HEK293 (cell line): ENCODE measurements around the gene SNX10.

ENCODE experiments used
- CTCF ChIA-PET: fragments of 350-600 bp; formaldehyde crosslinking; extraction: SDS; loops from one replicate; lab custom pipeline; 2021; ENCODE audit warnings: antibody characterized with exemption; lab: Yijun Ruan, JAX
- POLR2A ChIA-PET: fragments of 300-600 bp; formaldehyde crosslinking; extraction: SDS; loops from one replicate; lab custom pipeline; 2020; ENCODE audit warnings: antibody characterized with exemption, inconsistent platforms; lab: Yijun Ruan, JAX
- H3K27ac ChIP-seq: fragments of 200-500 bp; sonication (Bioruptor generic); 2 replicates; pipeline ENCODE4 v1.5.1; 2014; ENCODE audit warnings: low read depth, low read length, control low read depth, inconsistent platforms; ENCODE audit errors: extremely low read depth
- H3K36me3 ChIP-seq, 2 experiments: fragments of 200-500 bp in 1 of 2; sonication (Bioruptor generic) in 1 of 2; 1 replicate in 1 of 2; 2 replicates in 1 of 2; pipeline ENCODE4 v1.5.1; 2014 to 2017; ENCODE audit warnings: inconsistent platforms in 2 of 2, low read length in 2 of 2; ENCODE audit not compliant: control insufficient read depth in 2 of 2, insufficient read depth in 1 of 2
- H3K4me1 ChIP-seq: fragments of 200-500 bp; sonication (Bioruptor generic); 2 replicates; pipeline ENCODE4 v1.5.1; 2014; ENCODE audit warnings: mild to moderate bottlenecking, low read length, inconsistent platforms; ENCODE audit not compliant: control insufficient read depth, insufficient read depth
- H3K4me3 ChIP-seq: 2 replicates; pipeline ENCODE4 v1.5.1; 2011; ENCODE audit warnings: low read depth, mild to moderate bottlenecking, control low read depth, low read length, moderate library complexity
- H3K9me3 ChIP-seq: fragments of 200-500 bp; sonication (Bioruptor generic); 2 replicates; pipeline ENCODE4 v1.5.1; 2014; ENCODE audit warnings: low read depth, low read length, inconsistent platforms; ENCODE audit not compliant: control insufficient read depth, insufficient read depth
- GLIS2 ChIP-seq: fragments of 450-650 bp; formaldehyde crosslinking; IDR thresholded peaks from 2 replicates; pipeline ENCODE4 v1.5.1; 2016; ENCODE audit warnings: missing biosample characterization, missing genetic modification characterization
- KLF10 ChIP-seq: fragments of 450-650 bp; IDR thresholded peaks from 2 replicates; pipeline ENCODE4 v1.5.1; 2018; ENCODE audit warnings: missing biosample characterization, mild to moderate bottlenecking, missing genetic modification characterization
- OSR2 ChIP-seq: fragments of 450-650 bp; formaldehyde crosslinking; IDR thresholded peaks from 2 replicates; pipeline ENCODE4 v1.5.1; 2016; ENCODE audit warnings: missing biosample characterization, missing genetic modification characterization
- PATZ1 ChIP-seq: fragments of 450-650 bp; formaldehyde crosslinking; IDR thresholded peaks from 2 replicates; pipeline ENCODE4 v1.5.1; 2016; ENCODE audit warnings: missing biosample characterization, missing genetic modification characterization
- PRDM2 ChIP-seq: fragments of 450-650 bp; formaldehyde crosslinking; IDR thresholded peaks from 2 replicates; pipeline ENCODE4 v1.5.1; 2016; ENCODE audit warnings: missing biosample characterization, missing genetic modification characterization, borderline replicate concordance
- SCRT1 ChIP-seq: fragments of 450-650 bp; formaldehyde crosslinking; IDR thresholded peaks from 2 replicates; pipeline ENCODE4 v1.5.1; 2016; ENCODE audit warnings: missing biosample characterization, missing genetic modification characterization, borderline replicate concordance
- SP7 ChIP-seq: fragments of 450-650 bp; formaldehyde crosslinking; IDR thresholded peaks from 2 replicates; pipeline ENCODE4 v1.5.1; 2016; ENCODE audit warnings: missing biosample characterization, missing genetic modification characterization
- TRIM28 ChIP-seq: IDR thresholded peaks from 2 replicates; pipeline ENCODE4 v1.6.1; 2011; ENCODE audit warnings: low read length, control low read depth, borderline replicate concordance
- WT1 ChIP-seq: fragments of 450-650 bp; formaldehyde crosslinking; IDR thresholded peaks from 2 replicates; pipeline ENCODE4 v1.5.1; 2016; ENCODE audit warnings: missing biosample characterization, missing genetic modification characterization
- YY1 ChIP-seq: fragments of 450-650 bp; formaldehyde crosslinking; IDR thresholded peaks from 2 replicates; pipeline ENCODE4 v1.5.1; 2018; ENCODE audit warnings: missing biosample characterization, missing genetic modification characterization
- YY2 ChIP-seq: fragments of 450-650 bp; formaldehyde crosslinking; IDR thresholded peaks from 2 replicates; pipeline ENCODE4 v1.5.1; 2016; ENCODE audit warnings: missing biosample characterization, missing genetic modification characterization
- ZBTB49 ChIP-seq: fragments of 450-650 bp; formaldehyde crosslinking; IDR thresholded peaks from 2 replicates; pipeline ENCODE4 v1.5.1; 2016; ENCODE audit warnings: missing biosample characterization, missing genetic modification characterization, low read depth
- ZFP69B ChIP-seq: fragments of 450-650 bp; formaldehyde crosslinking; IDR thresholded peaks from 2 replicates; pipeline ENCODE4 v1.5.1; 2016; ENCODE audit warnings: missing biosample characterization, missing genetic modification characterization
- ZNF155 ChIP-seq: fragments of 450-650 bp; formaldehyde crosslinking; IDR thresholded peaks from 2 replicates; pipeline ENCODE4 v1.5.1; 2016; ENCODE audit warnings: missing biosample characterization, missing genetic modification characterization
- ZNF169 ChIP-seq: fragments of 450-650 bp; formaldehyde crosslinking; IDR thresholded peaks from 2 replicates; pipeline ENCODE4 v1.5.1; 2016; ENCODE audit warnings: missing biosample characterization, missing genetic modification characterization
- ZNF280C ChIP-seq: fragments of 450-650 bp; formaldehyde crosslinking; IDR thresholded peaks from 2 replicates; pipeline ENCODE4 v1.5.1; 2016; ENCODE audit warnings: missing biosample characterization, missing genetic modification characterization
- ZNF335 ChIP-seq: fragments of 450-650 bp; formaldehyde crosslinking; conservative IDR thresholded peaks from 2 replicates; pipeline ENCODE4 v1.5.1; 2016; ENCODE audit warnings: missing biosample characterization, missing genetic modification characterization
- ZNF610 ChIP-seq: fragments of 450-650 bp; formaldehyde crosslinking; IDR thresholded peaks from 2 replicates; pipeline ENCODE4 v1.5.1; 2016; ENCODE audit warnings: missing biosample characterization, missing genetic modification characterization, borderline replicate concordance
- ZNF639 ChIP-seq: fragments of 450-650 bp; formaldehyde crosslinking; IDR thresholded peaks from 2 replicates; pipeline ENCODE4 v1.5.1; 2016; ENCODE audit warnings: missing biosample characterization, missing genetic modification characterization
- ZNF654 ChIP-seq: fragments of 450-650 bp; formaldehyde crosslinking; IDR thresholded peaks from 2 replicates; pipeline ENCODE4 v1.5.1; 2016; ENCODE audit warnings: low read depth, missing biosample characterization, missing genetic modification characterization
- ZNF701 ChIP-seq: fragments of 450-650 bp; formaldehyde crosslinking; IDR thresholded peaks from 2 replicates; pipeline ENCODE4 v1.5.1; 2016; ENCODE audit warnings: missing biosample characterization, missing genetic modification characterization
- ZNF747 ChIP-seq: fragments of 450-650 bp; formaldehyde crosslinking; IDR thresholded peaks from 2 replicates; pipeline ENCODE4 v1.5.1; 2016; ENCODE audit warnings: missing biosample characterization, missing genetic modification characterization
- ZSCAN16 ChIP-seq: fragments of 450-650 bp; formaldehyde crosslinking; IDR thresholded peaks from 2 replicates; pipeline ENCODE4 v1.5.1; 2016; ENCODE audit warnings: missing biosample characterization, missing genetic modification characterization
- ZSCAN30 ChIP-seq: fragments of 450-650 bp; IDR thresholded peaks from 2 replicates; pipeline ENCODE4 v1.5.1; 2018; ENCODE audit warnings: missing biosample characterization, mild to moderate bottlenecking, missing genetic modification characterization, moderate library complexity

The SNX10 gene

GRCh38 chr7:26417911-26418413 lies 126.3 kb downstream of the SNX10 start:
- no peaks in the 10 kb centered on the region for H3K9me3 ChIP-seq
- no peaks in the 10 kb centered on the region for H3K36me3 ChIP-seq
- H3K27ac ChIP-seq, result peak overlapping the region; percentile 35; the same call in 1 of the 2 replicates
- CTCF ChIA-PET, result interaction anchor here (0.6 kb wide), 1 partner anchor 360 kb away, joined by 3 read pairs; no protein-coding TSS in a partner anchor
- peaks cover 5% of the 10 kb centered on the region; the same call in 1 of the 2 replicates for H3K4me1 ChIP-seq
- POLR2A ChIA-PET, result no interaction called here
- H3K4me3 ChIP-seq, result no peak overlapping the region
- TF ChIP-seq OSR2 (tag by site-specific recombination) (peak; percentile 30; the same call in 1 of the 2 replicates), PRDM2 (tag by site-specific recombination) (no peak), ZNF747 (tag by site-specific recombination) (no peak), ZNF169 (no peak), TRIM28 (0 out of 2 replicates have a peak, but pooled peaks have one; percentile 48), GLIS2 (tag by site-specific recombination) (no peak), ZNF639 (tag by site-specific recombination) (no peak), ZNF701 (tag by site-specific recombination) (no peak), WT1 (no peak), ZSCAN16 (no peak), ZNF335 (tag by site-specific recombination) (0 out of 2 replicates have a peak, but pooled peaks have one; percentile 39), ZFP69B (tag by site-specific recombination) (no peak), ZNF610 (no peak), PATZ1 (tag by site-specific recombination) (no peak), ZSCAN30 (no peak), ZBTB49 (no peak), ZNF654 (tag by site-specific recombination) (no peak), YY2 (tag by site-specific recombination) (0 out of 2 replicates have a peak, but pooled peaks have one; percentile 23), ZNF155 (tag by site-specific recombination) (no peak), ZNF280C (tag by site-specific recombination) (no peak), KLF10 (no peak), YY1 (no peak), SP7 (no peak), SCRT1 (no peak)
